ENCODE results near the gene ANKMY2. TPM values are rescaled to one million over a fixed set of nuclear protein-coding genes. Genes with fewer than 3 reads are reported as not detected.

The ANKMY2 gene
- total RNA-seq, 4 donors from 2014 or later, result 5.2 to 16.2 (median 9.4) TPM

DNA sequence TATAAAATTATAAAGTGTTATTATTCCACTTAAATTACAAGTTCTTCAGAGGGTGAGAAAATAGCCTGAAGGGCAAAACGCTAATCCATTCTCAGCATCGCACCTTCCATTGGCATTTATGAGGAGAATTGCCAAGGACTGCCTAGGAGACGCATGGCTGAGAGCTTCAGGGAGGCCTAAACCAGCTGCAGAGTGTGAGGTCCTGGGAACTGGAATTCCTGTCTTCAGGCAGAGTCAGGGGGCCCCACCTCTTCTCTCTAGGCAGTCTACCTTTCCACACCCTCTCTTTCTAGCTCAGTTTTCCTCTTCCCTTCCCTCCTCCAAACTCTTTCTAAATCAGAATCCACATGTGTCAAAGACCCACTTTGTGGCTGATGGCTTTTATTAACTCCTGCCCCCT lies 83.6 kb downstream of the ANKMY2 start:
- Histone ChIP-seq H3K27me3 (no peaks in the 10 kb centered on the region), H3K4me1 (peaks cover 3% of the 10 kb centered on the region), H3K36me3 (no peaks in the 10 kb centered on the region), H3K27ac (no peak overlapping the region), H3K4me3 (no peak overlapping the region), H3K9me3 (no peaks in the 10 kb centered on the region)
- no peak for DNase-seq (ENCODE audit: low spot score in 2 of 2)
- TF ChIP-seq POLR2A (IDR thresholded peaks at IDR 0.05) (no peak), POLR2AphosphoS5 (IDR thresholded peaks at IDR 0.05) (no peak), EP300 (IDR thresholded peaks at IDR 0.05) (no peak)
- TF ChIP-seq, protein P1, sequence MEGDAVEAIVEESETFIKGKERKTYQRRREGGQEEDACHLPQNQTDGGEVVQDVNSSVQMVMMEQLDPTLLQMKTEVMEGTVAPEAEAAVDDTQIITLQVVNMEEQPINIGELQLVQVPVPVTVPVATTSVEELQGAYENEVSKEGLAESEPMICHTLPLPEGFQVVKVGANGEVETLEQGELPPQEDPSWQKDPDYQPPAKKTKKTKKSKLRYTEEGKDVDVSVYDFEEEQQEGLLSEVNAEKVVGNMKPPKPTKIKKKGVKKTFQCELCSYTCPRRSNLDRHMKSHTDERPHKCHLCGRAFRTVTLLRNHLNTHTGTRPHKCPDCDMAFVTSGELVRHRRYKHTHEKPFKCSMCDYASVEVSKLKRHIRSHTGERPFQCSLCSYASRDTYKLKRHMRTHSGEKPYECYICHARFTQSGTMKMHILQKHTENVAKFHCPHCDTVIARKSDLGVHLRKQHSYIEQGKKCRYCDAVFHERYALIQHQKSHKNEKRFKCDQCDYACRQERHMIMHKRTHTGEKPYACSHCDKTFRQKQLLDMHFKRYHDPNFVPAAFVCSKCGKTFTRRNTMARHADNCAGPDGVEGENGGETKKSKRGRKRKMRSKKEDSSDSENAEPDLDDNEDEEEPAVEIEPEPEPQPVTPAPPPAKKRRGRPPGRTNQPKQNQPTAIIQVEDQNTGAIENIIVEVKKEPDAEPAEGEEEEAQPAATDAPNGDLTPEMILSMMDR (IDR thresholded peaks at IDR 0.05), result no peak
- WGBS, result 59% methylated on average over 3 of the region's 3 CpGs

DNA sequence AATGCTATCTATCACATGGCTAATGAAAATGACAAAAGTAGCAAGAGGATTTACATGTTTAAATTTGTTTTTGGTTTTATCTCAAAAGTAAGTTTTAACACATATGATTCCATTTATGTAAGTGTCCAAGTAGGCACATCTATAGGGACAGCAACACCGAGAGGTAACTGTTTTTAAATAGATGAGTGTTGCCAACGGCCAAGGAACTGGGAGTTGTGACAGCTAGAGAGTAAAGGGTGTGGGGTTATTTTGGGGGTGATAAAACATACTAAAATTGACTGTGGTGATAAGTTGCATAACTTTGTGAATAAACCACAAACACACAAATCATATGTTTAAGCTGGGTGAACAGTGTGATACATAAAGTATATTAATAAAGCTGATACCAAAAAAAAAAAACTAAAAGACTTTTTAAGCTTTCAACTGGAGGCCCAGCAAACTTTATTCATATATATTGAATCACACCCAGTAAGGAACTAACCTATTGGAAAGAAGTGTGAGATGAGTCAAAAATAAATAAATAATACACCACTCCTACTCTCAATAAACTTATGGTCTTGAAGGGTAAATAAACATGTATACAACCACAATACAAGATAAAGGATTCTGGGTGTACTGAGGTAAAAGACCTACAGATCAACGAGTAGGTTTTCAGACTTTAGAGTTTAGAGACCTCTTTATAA lies 85.9 kb downstream of the ANKMY2 start:
- Histone ChIP-seq H3K27ac (no peak overlapping the region), H3K27me3 (no peaks in the 10 kb centered on the region), H3K4me1 (peaks cover 3% of the 10 kb centered on the region), H3K36me3 (no peaks in the 10 kb centered on the region), H3K4me3 (no peak overlapping the region), H3K9me3 (no peaks in the 10 kb centered on the region)
- WGBS, result 82% methylated on average over 3 of the region's 3 CpGs
- TF ChIP-seq POLR2A (IDR thresholded peaks at IDR 0.05), result no peak
- no peak for TF ChIP-seq EP300 (IDR thresholded peaks at IDR 0.05)
- TF ChIP-seq, protein P1 (IDR thresholded peaks at IDR 0.05), result no peak
- no peak for TF ChIP-seq POLR2AphosphoS5 (IDR thresholded peaks at IDR 0.05)
- DNase-seq (ENCODE audit: low spot score in 2 of 2), result no peak

DNA sequence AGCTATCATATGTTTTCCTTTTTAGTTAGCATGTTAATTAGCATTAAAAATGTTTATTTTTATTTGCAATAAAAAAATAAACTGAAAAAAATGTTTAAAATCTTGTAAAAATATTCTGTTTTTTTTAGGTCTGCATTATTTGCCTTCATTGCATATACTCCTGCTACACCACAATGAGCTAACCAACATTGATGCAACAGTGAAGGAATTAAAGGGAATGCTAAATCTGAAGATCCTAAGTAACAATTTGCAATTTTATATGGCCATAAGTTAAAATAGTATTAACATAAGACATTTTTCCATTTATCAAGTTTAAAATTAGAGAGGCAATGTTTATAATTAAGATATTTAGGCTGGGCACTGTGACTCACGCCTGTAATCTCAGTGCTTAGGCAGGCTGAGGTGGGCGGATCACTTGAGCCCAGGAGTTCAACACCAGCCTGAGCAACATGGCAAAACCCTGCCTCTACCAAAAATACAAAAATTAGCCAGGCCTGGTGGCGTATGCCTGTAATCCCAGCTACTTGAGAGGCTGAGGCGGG lies 86.7 kb downstream of the ANKMY2 start:
- no peaks in the 10 kb centered on the region for H3K9me3 ChIP-seq
- H3K4me3 ChIP-seq, result no peak overlapping the region
- H3K27me3 ChIP-seq, result no peaks in the 10 kb centered on the region
- no peaks in the 10 kb centered on the region for H3K36me3 ChIP-seq
- TF ChIP-seq POLR2A (IDR thresholded peaks at IDR 0.05), result no peak
- no peak for TF ChIP-seq POLR2AphosphoS5 (IDR thresholded peaks at IDR 0.05)
- TF ChIP-seq EP300 (IDR thresholded peaks at IDR 0.05), result no peak
- TF ChIP-seq, protein P1 (IDR thresholded peaks at IDR 0.05), result no peak
- no peak overlapping the region for H3K27ac ChIP-seq
- no peak for DNase-seq (ENCODE audit: low spot score in 2 of 2)
- peaks cover 3% of the 10 kb centered on the region for H3K4me1 ChIP-seq
- 95% methylated on average over 4 of the region's 4 CpGs for WGBS

DNA sequence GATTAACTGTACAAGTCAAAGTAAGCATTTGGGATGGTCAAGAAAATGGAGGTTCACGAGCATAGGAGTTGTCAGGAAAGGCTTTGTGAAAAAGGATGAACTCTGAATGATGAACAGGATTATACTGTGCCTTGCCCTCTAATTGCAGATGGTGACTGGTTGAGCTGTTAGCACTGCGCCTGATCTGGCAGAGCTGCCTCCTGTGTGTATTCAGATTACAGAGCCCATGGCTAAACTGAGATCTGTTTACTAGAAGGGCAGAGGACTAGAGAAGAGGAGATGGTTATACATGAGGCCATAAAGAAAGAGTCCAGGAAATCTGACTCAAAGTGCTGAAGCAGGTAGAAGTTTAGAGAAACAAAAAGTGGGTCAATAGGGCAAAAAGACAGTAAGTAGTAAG lies 89.2 kb downstream of the ANKMY2 start:
- TF ChIP-seq, protein P1 (IDR thresholded peaks at IDR 0.05), result no peak
- no peak for TF ChIP-seq EP300 (IDR thresholded peaks at IDR 0.05)
- TF ChIP-seq POLR2A (IDR thresholded peaks at IDR 0.05), result no peak
- no peak for TF ChIP-seq POLR2AphosphoS5 (IDR thresholded peaks at IDR 0.05)
- 69% methylated on average over 2 of the region's 2 CpGs for WGBS
- Histone ChIP-seq H3K27ac (no peak overlapping the region), H3K4me3 (no peak overlapping the region), H3K4me1 (no peaks in the 10 kb centered on the region), H3K36me3 (no peaks in the 10 kb centered on the region), H3K9me3 (no peaks in the 10 kb centered on the region), H3K27me3 (no peaks in the 10 kb centered on the region)
- no peak for DNase-seq (ENCODE audit: low spot score in 2 of 2)

DNA sequence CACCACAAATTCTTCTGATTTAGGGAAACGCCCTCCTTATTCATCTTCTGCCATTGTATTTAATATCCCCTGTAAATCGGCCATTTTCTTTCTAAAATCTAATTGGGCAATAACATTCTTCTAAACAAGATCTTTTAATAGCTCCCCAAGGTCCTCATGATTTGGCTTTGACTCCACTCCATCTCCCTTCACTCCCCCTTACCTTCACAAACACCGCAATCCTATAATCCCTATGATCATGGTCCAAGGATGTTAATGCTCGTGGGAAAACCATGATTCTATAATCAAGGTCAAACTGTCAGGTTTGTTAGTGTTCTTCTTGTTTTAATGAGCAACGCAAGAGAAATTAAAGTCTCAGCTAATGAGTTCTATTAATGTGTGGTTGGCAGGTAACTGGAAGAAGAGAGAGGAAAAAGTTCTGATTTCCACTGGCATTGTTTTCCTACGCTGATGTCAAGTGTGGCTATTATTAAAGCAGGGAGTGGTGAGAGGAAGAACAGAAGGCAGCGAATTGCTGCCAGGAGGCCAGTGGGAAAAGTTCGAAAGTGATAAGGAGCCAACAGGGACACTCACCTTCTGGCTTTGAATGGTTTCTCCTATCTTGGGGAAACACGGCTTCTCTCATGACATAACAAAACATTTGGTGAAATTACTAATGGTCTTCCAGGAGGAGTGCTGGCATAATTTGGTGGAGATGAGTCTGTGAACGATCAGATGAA lies 90.9 kb downstream of the ANKMY2 start:
- no peaks in the 10 kb centered on the region for H3K36me3 ChIP-seq
- H3K9me3 ChIP-seq, result no peaks in the 10 kb centered on the region
- no peaks in the 10 kb centered on the region for H3K27me3 ChIP-seq
- no peak overlapping the region for H3K4me3 ChIP-seq
- TF ChIP-seq POLR2A (IDR thresholded peaks at IDR 0.05) (no peak), POLR2AphosphoS5 (IDR thresholded peaks at IDR 0.05) (no peak), EP300 (IDR thresholded peaks at IDR 0.05) (no peak)
- TF ChIP-seq, protein P1 (IDR thresholded peaks at IDR 0.05), result no peak
- no peak overlapping the region for H3K27ac ChIP-seq
- no peak for DNase-seq (ENCODE audit: low spot score in 2 of 2)
- 83% methylated on average over 10 of the region's 10 CpGs for WGBS
- no peaks in the 10 kb centered on the region for H3K4me1 ChIP-seq

Measured in suprapubic skin (tissue), 4 donors.